ENCODE measurements around the gene PRDM5.

Gene PRDM5

GRCh38 chr4:120902925-120903324, 19.6 kb downstream of the PRDM5 start:
- DNase-seq: no peak

GRCh38 chr4:120901731-120902130, 20.8 kb downstream of the PRDM5 start:
- no peak for DNase-seq

- no peak for DNase-seq
Measured at GRCh38 chr4:120897981-120898719, 24.4 kb downstream of the PRDM5 start.

GRCh38 chr4:120895554-120895953, 27.0 kb downstream of the PRDM5 start:
- no peak for DNase-seq

- no peak for DNase-seq
Measured at GRCh38 chr4:120893314-120893713, 29.2 kb downstream of the PRDM5 start.

- DNase-seq: no peak
Measured at GRCh38 chr4:120886191-120886590, 36.3 kb downstream of the PRDM5 start.

- no peak for DNase-seq
Measured at GRCh38 chr4:120881846-120882245, 40.7 kb downstream of the PRDM5 start.

- DNase-seq: no peak
Measured at GRCh38 chr4:120881351-120881750, 41.2 kb downstream of the PRDM5 start.

- DNase-seq: no peak
Measured at GRCh38 chr4:120877021-120877420, 45.5 kb downstream of the PRDM5 start.

- no peak for DNase-seq
Measured at GRCh38 chr4:120874792-120875774, 47.4 kb downstream of the PRDM5 start.

GRCh38 chr4:120873554-120873953, 49.0 kb downstream of the PRDM5 start:
- DNase-seq: no peak

- no peak for DNase-seq
Measured at GRCh38 chr4:120871173-120871572, 51.4 kb downstream of the PRDM5 start.

- peak; percentile 18 for DNase-seq
Measured at GRCh38 chr4:120870279-120870673, 52.2 kb downstream of the PRDM5 start.

GRCh38 chr4:120869613-120870278, 52.8 kb downstream of the PRDM5 start:
- no peak for DNase-seq

- no peak for DNase-seq
Measured at GRCh38 chr4:120867506-120867905, 55.0 kb downstream of the PRDM5 start.

- DNase-seq: no peak
Measured at GRCh38 chr4:120865985-120866384, 56.5 kb downstream of the PRDM5 start.

GRCh38 chr4:120864969-120865368, 57.6 kb downstream of the PRDM5 start:
- no peak for DNase-seq

- DNase-seq: no peak
Measured at GRCh38 chr4:120862432-120862831, 60.1 kb downstream of the PRDM5 start.

- no peak for DNase-seq
Measured at GRCh38 chr4:120861852-120862251, 60.7 kb downstream of the PRDM5 start.

GRCh38 chr4:120858776-120859175, 63.8 kb downstream of the PRDM5 start:
- no peak for DNase-seq

GRCh38 chr4:120857312-120857711, 65.2 kb downstream of the PRDM5 start:
- DNase-seq: no peak

- DNase-seq: no peak
Measured at GRCh38 chr4:120856294-120856693, 66.2 kb downstream of the PRDM5 start.

GRCh38 chr4:120855307-120856001, 67.1 kb downstream of the PRDM5 start:
- no peak for DNase-seq
